HEK293 (cell line): ENCODE results near the gene MPZL2.

Source experiments
- CTCF ChIA-PET: fragments of 350-600 bp; formaldehyde crosslinking; extraction: SDS; loops from one replicate; lab custom pipeline; 2021; ENCODE audit warnings: antibody characterized with exemption; lab: Yijun Ruan, JAX
- POLR2A ChIA-PET: fragments of 300-600 bp; formaldehyde crosslinking; extraction: SDS; loops from one replicate; lab custom pipeline; 2020; ENCODE audit warnings: antibody characterized with exemption, inconsistent platforms; lab: Yijun Ruan, JAX
- H3K27ac ChIP-seq: fragments of 200-500 bp; sonication (Bioruptor generic); 2 replicates; pipeline ENCODE4 v1.5.1; 2014; ENCODE audit warnings: low read depth, low read length, control low read depth, inconsistent platforms; ENCODE audit errors: extremely low read depth
- H3K36me3 ChIP-seq, 2 experiments: fragments of 200-500 bp in 1 of 2; sonication (Bioruptor generic) in 1 of 2; 1 replicate in 1 of 2; 2 replicates in 1 of 2; pipeline ENCODE4 v1.5.1; 2014 to 2017; ENCODE audit warnings: inconsistent platforms in 2 of 2, low read length in 2 of 2; ENCODE audit not compliant: control insufficient read depth in 2 of 2, insufficient read depth in 1 of 2
- H3K4me1 ChIP-seq: fragments of 200-500 bp; sonication (Bioruptor generic); 2 replicates; pipeline ENCODE4 v1.5.1; 2014; ENCODE audit warnings: mild to moderate bottlenecking, low read length, inconsistent platforms; ENCODE audit not compliant: control insufficient read depth, insufficient read depth
- H3K4me3 ChIP-seq: 2 replicates; pipeline ENCODE4 v1.5.1; 2011; ENCODE audit warnings: low read depth, mild to moderate bottlenecking, control low read depth, low read length, moderate library complexity
- H3K9me3 ChIP-seq: fragments of 200-500 bp; sonication (Bioruptor generic); 2 replicates; pipeline ENCODE4 v1.5.1; 2014; ENCODE audit warnings: low read depth, low read length, inconsistent platforms; ENCODE audit not compliant: control insufficient read depth, insufficient read depth
- AEBP2 ChIP-seq: fragments of 450-650 bp; formaldehyde crosslinking; IDR thresholded peaks from 2 replicates; pipeline ENCODE4 v1.5.1; 2016; ENCODE audit warnings: missing biosample characterization, missing genetic modification characterization, borderline replicate concordance
- HOXC10 ChIP-seq: sonication (generic); formaldehyde crosslinking; IDR thresholded peaks from 2 replicates; pipeline ENCODE4 v1.8.1; 2023; ENCODE audit warnings: mild to moderate bottlenecking, missing genetic modification reagents
- MZF1 ChIP-seq: fragments of 450-650 bp; formaldehyde crosslinking; IDR thresholded peaks from 2 replicates; pipeline ENCODE4 v1.5.1; 2017; ENCODE audit warnings: missing biosample characterization, missing genetic modification characterization, borderline replicate concordance
- REST ChIP-seq: fragments of 450-650 bp; formaldehyde crosslinking; IDR thresholded peaks from 2 replicates; pipeline ENCODE4 v1.5.1; 2016; ENCODE audit warnings: missing biosample characterization, missing genetic modification characterization
- SALL2 ChIP-seq: fragments of 450-650 bp; formaldehyde crosslinking; IDR thresholded peaks from 2 replicates; pipeline ENCODE4 v1.5.0; 2017; ENCODE audit warnings: missing biosample characterization, mild to moderate bottlenecking, missing genetic modification characterization, borderline replicate concordance
- SETDB1 ChIP-seq: IDR thresholded peaks from one replicate; pipeline ENCODE4 v1.6.1; 2017; ENCODE audit warnings: mild to moderate bottlenecking, low read length, moderate library complexity, mixed read lengths; ENCODE audit not compliant: insufficient read length
- ZBTB21 ChIP-seq: fragments of 450-650 bp; formaldehyde crosslinking; IDR thresholded peaks from 2 replicates; pipeline ENCODE4 v1.5.1; 2017; ENCODE audit warnings: missing biosample characterization, missing genetic modification characterization
- ZNF133 ChIP-seq: fragments of 450-650 bp; formaldehyde crosslinking; IDR thresholded peaks from 2 replicates; pipeline ENCODE4 v1.5.1; 2016; ENCODE audit warnings: missing biosample characterization, missing genetic modification characterization
- ZNF138 ChIP-seq: fragments of 450-650 bp; formaldehyde crosslinking; IDR thresholded peaks from 2 replicates; pipeline ENCODE4 v1.5.1; 2016; ENCODE audit warnings: missing biosample characterization, missing genetic modification characterization, borderline replicate concordance
- ZNF16 ChIP-seq: fragments of 450-650 bp; formaldehyde crosslinking; IDR thresholded peaks from 2 replicates; pipeline ENCODE4 v1.5.1; 2016; ENCODE audit warnings: low read depth, missing biosample characterization, missing genetic modification characterization
- ZNF169 ChIP-seq: fragments of 450-650 bp; formaldehyde crosslinking; IDR thresholded peaks from 2 replicates; pipeline ENCODE4 v1.5.1; 2016; ENCODE audit warnings: missing biosample characterization, missing genetic modification characterization
- ZNF19 ChIP-seq: fragments of 450-650 bp; formaldehyde crosslinking; IDR thresholded peaks from 2 replicates; pipeline ENCODE4; 2016; ENCODE audit warnings: missing biosample characterization, missing genetic modification characterization, low read depth
- ZNF2 ChIP-seq: fragments of 450-650 bp; formaldehyde crosslinking; IDR thresholded peaks from 2 replicates; pipeline ENCODE4 v1.5.1; 2016; ENCODE audit warnings: missing biosample characterization, missing genetic modification characterization
- ZNF311 ChIP-seq: fragments of 450-650 bp; formaldehyde crosslinking; IDR thresholded peaks from 2 replicates; pipeline ENCODE4 v1.5.1; 2017; ENCODE audit warnings: missing biosample characterization, missing genetic modification characterization, borderline replicate concordance
- ZNF423 ChIP-seq: fragments of 450-650 bp; formaldehyde crosslinking; IDR thresholded peaks from 2 replicates; pipeline ENCODE4 v1.5.1; 2016; ENCODE audit warnings: missing biosample characterization, missing genetic modification characterization
- ZNF544 ChIP-seq: fragments of 450-650 bp; formaldehyde crosslinking; IDR thresholded peaks from 2 replicates; pipeline ENCODE4 v1.5.0; 2017; ENCODE audit warnings: missing biosample characterization, missing genetic modification characterization
- ZNF600 ChIP-seq: fragments of 450-650 bp; formaldehyde crosslinking; IDR thresholded peaks from 2 replicates; pipeline ENCODE4 v1.5.1; 2016; ENCODE audit warnings: missing biosample characterization, missing genetic modification characterization
- ZNF623 ChIP-seq: fragments of 450-650 bp; formaldehyde crosslinking; IDR thresholded peaks from 2 replicates; pipeline ENCODE4 v1.5.1; 2016; ENCODE audit warnings: missing biosample characterization, missing genetic modification characterization
- ZNF629 ChIP-seq: fragments of 450-650 bp; formaldehyde crosslinking; IDR thresholded peaks from 2 replicates; pipeline ENCODE4 v1.5.1; 2017; ENCODE audit warnings: missing biosample characterization, missing genetic modification characterization
- ZNF658 ChIP-seq: fragments of 450-650 bp; formaldehyde crosslinking; IDR thresholded peaks from 2 replicates; pipeline ENCODE4; 2016; ENCODE audit warnings: missing biosample characterization, missing genetic modification characterization
- ZNF776 ChIP-seq: fragments of 450-650 bp; formaldehyde crosslinking; IDR thresholded peaks from 2 replicates; pipeline ENCODE4 v1.5.0; 2017; ENCODE audit warnings: missing biosample characterization, missing genetic modification characterization, borderline replicate concordance
- ZNF777 ChIP-seq: fragments of 450-650 bp; formaldehyde crosslinking; IDR thresholded peaks from 2 replicates; pipeline ENCODE4 v1.5.1; 2017; ENCODE audit warnings: missing biosample characterization, missing genetic modification characterization, borderline replicate concordance
- TF ChIP-seq, protein P1 (sequence below): fragments of 450-650 bp; formaldehyde crosslinking; IDR thresholded peaks from 2 replicates; pipeline ENCODE4 v1.5.1; 2017; ENCODE audit warnings: missing biosample characterization, missing genetic modification characterization
- TF ChIP-seq, protein P2 (sequence below): fragments of 450-650 bp; formaldehyde crosslinking; IDR thresholded peaks from 2 replicates; pipeline ENCODE4 v1.5.1; 2016; ENCODE audit warnings: missing biosample characterization, missing genetic modification characterization
- TF ChIP-seq, protein P3 (sequence below): fragments of 450-650 bp; formaldehyde crosslinking; IDR thresholded peaks from 2 replicates; pipeline ENCODE4 v1.5.1; 2017; ENCODE audit warnings: missing biosample characterization, missing genetic modification characterization

MPZL2 gene

GRCh38 chr11:118245936-118246562 is 18.0 kb downstream of the MPZL2 start:
- CTCF ChIA-PET: interaction anchor here (0.6 to 1.1 kb wide), 2 partner anchors 47 to 428 kb away, joined by 3 to 4 read pairs; no protein-coding TSS in a partner anchor
- Histone ChIP-seq H3K36me3 (no peaks in the 10 kb centered on the region), H3K9me3 (no peaks in the 10 kb centered on the region), H3K4me1 (no peaks in the 10 kb centered on the region), H3K4me3 (no peak overlapping the region), H3K27ac (no peak overlapping the region)
- POLR2A ChIA-PET: no interaction called here
- TF ChIP-seq ZNF629 (tag by site-specific recombination) (no peak), ZNF777 (tag by site-specific recombination) (no peak), ZNF19 (no peak), ZNF133 (tag by site-specific recombination) (no peak), SALL2 (tag by site-specific recombination) (no peak), ZNF423 (no peak), ZNF16 (tag by site-specific recombination) (no peak), ZNF658 (tag by site-specific recombination) (no peak), ZNF311 (tag by site-specific recombination) (no peak), ZNF169 (tag by site-specific recombination) (no peak), HOXC10 (no peak), ZNF776 (tag by site-specific recombination) (no peak), ZNF138 (tag by site-specific recombination) (no peak), AEBP2 (tag by site-specific recombination) (no peak), ZNF544 (tag by site-specific recombination) (no peak), ZNF2 (tag by site-specific recombination) (no peak), ZNF600 (tag by site-specific recombination) (no peak)
- TF ChIP-seq, protein P1, sequence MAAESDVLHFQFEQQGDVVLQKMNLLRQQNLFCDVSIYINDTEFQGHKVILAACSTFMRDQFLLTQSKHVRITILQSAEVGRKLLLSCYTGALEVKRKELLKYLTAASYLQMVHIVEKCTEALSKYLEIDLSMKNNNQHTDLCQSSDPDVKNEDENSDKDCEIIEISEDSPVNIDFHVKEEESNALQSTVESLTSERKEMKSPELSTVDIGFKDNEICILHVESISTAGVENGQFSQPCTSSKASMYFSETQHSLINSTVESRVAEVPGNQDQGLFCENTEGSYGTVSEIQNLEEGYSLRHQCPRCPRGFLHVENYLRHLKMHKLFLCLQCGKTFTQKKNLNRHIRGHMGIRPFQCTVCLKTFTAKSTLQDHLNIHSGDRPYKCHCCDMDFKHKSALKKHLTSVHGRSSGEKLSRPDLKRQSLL (tag by site-specific recombination): no peak
- TF ChIP-seq, protein P2, sequence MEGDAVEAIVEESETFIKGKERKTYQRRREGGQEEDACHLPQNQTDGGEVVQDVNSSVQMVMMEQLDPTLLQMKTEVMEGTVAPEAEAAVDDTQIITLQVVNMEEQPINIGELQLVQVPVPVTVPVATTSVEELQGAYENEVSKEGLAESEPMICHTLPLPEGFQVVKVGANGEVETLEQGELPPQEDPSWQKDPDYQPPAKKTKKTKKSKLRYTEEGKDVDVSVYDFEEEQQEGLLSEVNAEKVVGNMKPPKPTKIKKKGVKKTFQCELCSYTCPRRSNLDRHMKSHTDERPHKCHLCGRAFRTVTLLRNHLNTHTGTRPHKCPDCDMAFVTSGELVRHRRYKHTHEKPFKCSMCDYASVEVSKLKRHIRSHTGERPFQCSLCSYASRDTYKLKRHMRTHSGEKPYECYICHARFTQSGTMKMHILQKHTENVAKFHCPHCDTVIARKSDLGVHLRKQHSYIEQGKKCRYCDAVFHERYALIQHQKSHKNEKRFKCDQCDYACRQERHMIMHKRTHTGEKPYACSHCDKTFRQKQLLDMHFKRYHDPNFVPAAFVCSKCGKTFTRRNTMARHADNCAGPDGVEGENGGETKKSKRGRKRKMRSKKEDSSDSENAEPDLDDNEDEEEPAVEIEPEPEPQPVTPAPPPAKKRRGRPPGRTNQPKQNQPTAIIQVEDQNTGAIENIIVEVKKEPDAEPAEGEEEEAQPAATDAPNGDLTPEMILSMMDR (tag by site-specific recombination): no peak

DNA sequence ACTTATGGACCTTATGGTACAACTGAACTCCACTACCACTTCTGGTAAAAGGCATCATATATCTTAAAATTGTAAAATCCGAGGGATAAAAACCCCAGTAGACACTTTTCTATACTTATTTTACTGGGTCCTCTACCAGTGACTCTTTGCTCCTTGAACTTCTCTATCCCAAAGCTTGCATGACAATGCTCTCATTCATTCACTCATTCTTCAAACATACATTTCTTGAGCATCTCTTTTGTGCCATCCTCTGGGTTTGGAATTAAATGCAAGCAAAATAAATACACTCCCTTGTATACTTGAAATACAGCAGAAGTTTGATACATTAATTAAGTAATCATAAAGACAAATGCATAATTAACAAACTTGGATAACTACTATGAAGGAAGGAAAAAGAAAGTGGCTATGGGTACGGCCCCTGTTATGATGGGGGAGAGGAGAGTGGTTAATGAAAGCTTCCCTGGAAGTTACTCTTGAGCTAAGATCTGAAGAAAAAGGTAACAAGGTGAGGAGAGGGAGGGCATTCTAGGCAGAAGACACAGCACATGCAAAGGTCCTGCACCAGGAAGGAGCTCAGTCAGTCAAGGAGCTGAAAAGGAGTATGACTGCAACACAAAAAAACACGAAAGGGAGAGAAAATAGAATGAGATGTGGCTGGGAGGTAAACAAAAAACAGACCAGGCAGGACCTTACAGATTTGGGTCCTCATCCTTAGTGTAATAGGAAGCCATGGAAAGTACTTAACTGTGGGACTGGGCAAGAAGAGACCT is 19.9 kb downstream of the MPZL2 start:
- Histone ChIP-seq H3K4me1 (no peaks in the 10 kb centered on the region), H3K36me3 (no peaks in the 10 kb centered on the region), H3K9me3 (no peaks in the 10 kb centered on the region), H3K27ac (no peak overlapping the region), H3K4me3 (no peak overlapping the region)
- ChIA-PET CTCF (interaction anchor here (0.6 to 1.3 kb wide), 4 partner anchors 15 to 72 kb away, joined by 3 to 9 read pairs (median 4); no protein-coding TSS in a partner anchor), POLR2A (no interaction called here)
- TF ChIP-seq, protein P3, sequence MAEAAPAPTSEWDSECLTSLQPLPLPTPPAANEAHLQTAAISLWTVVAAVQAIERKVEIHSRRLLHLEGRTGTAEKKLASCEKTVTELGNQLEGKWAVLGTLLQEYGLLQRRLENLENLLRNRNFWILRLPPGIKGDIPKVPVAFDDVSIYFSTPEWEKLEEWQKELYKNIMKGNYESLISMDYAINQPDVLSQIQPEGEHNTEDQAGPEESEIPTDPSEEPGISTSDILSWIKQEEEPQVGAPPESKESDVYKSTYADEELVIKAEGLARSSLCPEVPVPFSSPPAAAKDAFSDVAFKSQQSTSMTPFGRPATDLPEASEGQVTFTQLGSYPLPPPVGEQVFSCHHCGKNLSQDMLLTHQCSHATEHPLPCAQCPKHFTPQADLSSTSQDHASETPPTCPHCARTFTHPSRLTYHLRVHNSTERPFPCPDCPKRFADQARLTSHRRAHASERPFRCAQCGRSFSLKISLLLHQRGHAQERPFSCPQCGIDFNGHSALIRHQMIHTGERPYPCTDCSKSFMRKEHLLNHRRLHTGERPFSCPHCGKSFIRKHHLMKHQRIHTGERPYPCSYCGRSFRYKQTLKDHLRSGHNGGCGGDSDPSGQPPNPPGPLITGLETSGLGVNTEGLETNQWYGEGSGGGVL (tag by site-specific recombination): no peak
- TF ChIP-seq MZF1 (no peak), SETDB1 (no peak), REST (tag by site-specific recombination) (no peak), ZNF623 (peak; percentile 56), ZBTB21 (tag by site-specific recombination) (no peak)
